ENCODE measurements around the gene PRICKLE2.

Gene PRICKLE2
- total RNA-seq, result 0 to 0.12 reads per million in 2 experiments

- DNase-seq (ENCODE audit: low read depth), result no peak
Measured at GRCh38 chr3:64224826-64225610, at the start of gene PRICKLE2. PRICKLE2 (minus strand) TSS chr3:64225466; CDS start chr3:64198927, 26,539 bp downstream.

- DNase-seq (ENCODE audit: low read depth), result no peak
Measured at GRCh38 chr3:64272842-64273241, 47.6 kb upstream of the PRICKLE2 start.

GRCh38 chr3:64272271-64272670, 47.0 kb upstream of the PRICKLE2 start:
- no peak for DNase-seq (ENCODE audit: low read depth)

DNA sequence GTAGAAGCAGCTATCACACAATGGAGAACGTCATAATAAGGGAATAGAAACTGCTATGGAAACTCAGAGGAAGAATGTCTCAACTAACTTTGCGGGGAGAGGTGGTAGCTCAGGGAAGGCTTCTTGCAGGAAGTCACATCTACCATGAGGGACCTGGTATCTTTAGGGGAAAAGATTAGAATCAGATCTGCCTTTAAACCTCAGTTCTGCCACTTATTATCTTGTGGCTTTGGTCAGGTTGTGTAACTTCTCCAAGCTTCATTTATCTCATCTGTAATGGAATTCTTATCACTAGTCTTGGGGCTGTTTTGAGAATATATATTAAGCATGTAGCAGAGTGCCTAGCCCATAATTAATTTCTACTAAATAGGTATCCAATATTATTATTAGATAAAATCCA, 46.4 kb upstream of the PRICKLE2 start:
- DNase-seq (ENCODE audit: low read depth), result no peak

- no peak for DNase-seq (ENCODE audit: low read depth)
Measured at GRCh38 chr3:64270866-64271260, 45.6 kb upstream of the PRICKLE2 start.

- DNase-seq (ENCODE audit: low read depth), result no peak
Measured at GRCh38 chr3:64270142-64270865, 45.0 kb upstream of the PRICKLE2 start.

GRCh38 chr3:64268926-64269325, 43.7 kb upstream of the PRICKLE2 start:
- DNase-seq (ENCODE audit: low read depth), result no peak

- DNase-seq (ENCODE audit: low read depth), result no peak
Measured at GRCh38 chr3:64267721-64268604, 42.7 kb upstream of the PRICKLE2 start.

DNA sequence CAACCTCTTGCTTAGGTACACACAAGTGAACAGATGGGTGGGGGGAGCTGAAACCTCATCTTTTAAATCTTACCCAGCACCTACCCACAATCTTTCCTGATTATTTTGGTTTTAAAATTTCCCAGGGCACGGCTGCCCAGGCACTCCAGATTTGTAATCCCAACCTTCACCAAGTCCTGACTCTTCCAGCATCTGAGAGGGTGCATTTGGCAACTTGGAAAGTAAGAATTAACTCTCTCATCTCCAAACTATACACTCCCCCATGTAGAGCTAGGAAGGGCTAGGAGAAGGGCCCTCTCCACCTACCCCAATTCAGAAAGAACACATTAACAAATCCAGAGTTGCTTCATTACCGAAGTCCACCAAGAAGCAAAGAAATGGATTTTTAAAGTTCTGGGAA, 41.7 kb upstream of the PRICKLE2 start:
- no peak for DNase-seq (ENCODE audit: low read depth)

GRCh38 chr3:64266065-64266931, 41.0 kb upstream of the PRICKLE2 start:
- no peak for DNase-seq (ENCODE audit: low read depth)

GRCh38 chr3:64265646-64266045, 40.4 kb upstream of the PRICKLE2 start:
- no peak for DNase-seq (ENCODE audit: low read depth)

DNA sequence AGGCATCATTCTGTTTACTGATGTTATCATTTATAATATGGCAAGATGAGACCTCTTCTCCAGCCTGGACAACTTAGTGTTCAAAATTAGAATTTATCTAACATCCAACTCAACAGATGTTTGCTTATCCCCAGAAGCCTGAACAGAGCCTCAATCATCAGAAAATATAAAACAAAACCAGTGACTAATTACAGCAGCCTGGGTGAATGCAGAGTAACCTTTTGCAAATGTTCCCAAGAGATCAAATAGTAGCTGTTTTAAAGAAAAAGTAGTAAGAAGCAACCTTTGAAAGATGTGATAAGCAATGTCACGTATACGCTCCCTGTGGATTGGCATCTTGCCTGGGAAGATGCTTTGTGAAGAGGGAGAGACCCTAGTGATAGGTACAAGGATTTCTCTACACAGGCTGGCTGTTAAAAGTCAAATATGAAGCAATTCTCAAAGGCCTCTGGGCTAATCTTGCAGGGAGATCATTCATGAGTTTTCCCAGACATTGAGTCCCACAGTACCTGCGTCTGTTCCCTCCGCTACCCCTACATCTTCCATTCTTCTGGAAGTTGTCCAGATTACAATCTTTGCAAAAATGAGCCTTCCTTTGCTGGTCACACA, 39.3 kb upstream of the PRICKLE2 start:
- no peak for DNase-seq (ENCODE audit: low read depth)

GRCh38 chr3:64262574-64263114, 37.4 kb upstream of the PRICKLE2 start:
- DNase-seq (ENCODE audit: low read depth), result no peak

DNA sequence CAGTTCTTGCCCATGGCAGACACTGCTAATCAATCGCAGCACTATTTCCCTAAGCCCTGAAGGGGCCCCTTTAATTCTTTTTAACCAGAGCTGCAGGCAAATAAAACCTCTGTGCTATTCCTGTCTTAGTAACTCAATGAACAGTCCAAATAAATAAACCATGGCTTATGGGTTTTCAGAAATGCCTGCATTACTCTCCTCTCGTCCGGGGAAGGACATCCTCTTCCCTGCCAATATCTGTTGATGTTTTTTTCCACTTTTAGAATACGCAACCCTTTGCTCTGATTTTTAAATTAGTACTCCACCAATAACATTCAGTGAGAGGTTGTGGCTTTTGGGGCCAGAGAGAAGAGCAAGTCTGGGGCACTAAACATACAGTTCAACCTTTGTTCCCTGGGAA, 35.2 kb upstream of the PRICKLE2 start:
- DNase-seq (ENCODE audit: low read depth), result no peak

DNA sequence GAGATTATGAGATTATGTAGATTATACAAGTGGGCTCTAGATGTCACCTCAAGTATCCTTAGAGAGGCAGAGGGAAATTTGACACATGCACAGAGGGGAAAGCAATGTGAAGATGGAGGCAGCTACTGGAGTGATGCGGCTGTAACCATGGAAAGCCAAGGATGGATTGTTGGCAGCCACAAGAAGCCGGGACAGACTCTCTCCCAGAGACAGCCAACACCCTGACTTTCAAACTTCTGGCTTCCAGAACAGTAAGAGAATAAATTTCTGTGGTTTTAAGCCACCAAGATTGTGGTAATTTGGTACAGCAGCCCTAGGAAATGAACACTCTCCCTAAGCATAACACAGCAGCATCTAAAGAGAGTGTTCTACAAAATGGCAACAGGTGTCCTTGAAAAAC, 34.4 kb upstream of the PRICKLE2 start:
- DNase-seq (ENCODE audit: low read depth), result no peak

- DNase-seq (ENCODE audit: low read depth), result no peak
Measured at GRCh38 chr3:64257100-64257755, 32.0 kb upstream of the PRICKLE2 start.

- no peak for DNase-seq (ENCODE audit: low read depth)
Measured at GRCh38 chr3:64255741-64256340, 30.6 kb upstream of the PRICKLE2 start.

GRCh38 chr3:64254443-64254842, 29.2 kb upstream of the PRICKLE2 start:
- DNase-seq (ENCODE audit: low read depth), result no peak

DNA sequence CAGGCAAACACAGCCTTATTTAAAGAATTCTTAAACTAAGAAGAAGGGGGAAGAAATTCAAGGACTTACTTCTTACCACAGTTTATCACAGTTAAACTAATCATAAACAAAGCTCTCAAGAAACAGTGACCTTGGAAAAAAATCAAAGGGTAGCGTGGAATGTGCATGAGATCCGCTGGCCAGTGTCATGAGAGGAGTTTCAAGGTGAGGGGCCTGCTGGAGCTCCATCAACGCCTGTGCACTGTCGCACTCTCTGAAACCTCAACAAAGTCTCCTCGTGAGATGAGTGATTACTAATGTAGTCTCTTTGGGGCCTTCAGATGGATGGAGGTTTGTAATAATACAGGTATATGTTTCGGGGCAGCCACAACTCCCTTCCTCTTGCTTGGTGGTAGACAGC, 28.4 kb upstream of the PRICKLE2 start:
- no peak for DNase-seq (ENCODE audit: low read depth)

GRCh38 chr3:64251019-64251418, 25.8 kb upstream of the PRICKLE2 start:
- no peak for DNase-seq (ENCODE audit: low read depth)

Data from T follicular helper cell (primary cell).